HCT116 (cell line): Measurements from ENCODE around the gene ACLY. TPM values are rescaled to one million over a fixed set of nuclear protein-coding genes. Genes with fewer than 3 reads are reported as not detected.

ENCODE experiments used
- ATAC-seq: fragments of 200-7000 bp; cut with Tn5 transposase; 2 replicates; pipeline ENCODE4 v1.9.1; 2020; ENCODE audit warnings: mild to moderate bottlenecking, moderate library complexity
- BruUV-seq: library from RNA; stranded (reverse); fragments of 400-500 nt; replicated peaks from 2 replicates; lab custom pipeline; 2021; lab: Mats Ljungman, UMichigan
- CTCF ChIA-PET: fragments of 300-600 bp; sonication (Branson Sonifier 250); formaldehyde crosslinking; loops from one replicate; lab custom pipeline; 2021; ENCODE audit warnings: antibody characterized with exemption; lab: Charles Lee
- POLR2A ChIA-PET: fragments of 300-600, 350-600 bp; sonication (Branson Sonifier 250); formaldehyde crosslinking; loops from one replicate; lab custom pipeline; 2021; ENCODE audit warnings: antibody characterized with exemption; lab: Charles Lee
- RAD21 ChIA-PET, 2 experiments: fragments of 300-600 bp; sonication (Branson Sonifier 250); formaldehyde crosslinking; loops; one replicate each; lab custom pipeline; 2023; ENCODE audit warnings: low total read pairs in 2 of 2; ENCODE audit not compliant: uncharacterized antibody in 2 of 2, unreplicated experiment in 2 of 2, low non-redundant PET in 1 of 2; lab: Charles Lee
- DNase-seq: peaks from one replicate; pipeline ENCODE4 v3.0.0-alpha.2; 2010; ENCODE audit warnings: low read depth, low spot score
- H2AFZ ChIP-seq: fragments of 200-600 bp; shearing (Covaris generic), sonication (generic); 2 replicates; pipeline ENCODE4 v1.6.1; 2017; ENCODE audit warnings: low read depth, mixed run types, mixed read lengths, antibody characterized with exemption, low read length; ENCODE audit not compliant: poor library complexity, severe bottlenecking
- H3K27ac ChIP-seq: 2 replicates; pipeline ENCODE4 v1.5.1; 2012; ENCODE audit warnings: low read depth, low read length
- H3K27me3 ChIP-seq: fragments of 200-600 bp; sonication (generic); 2 replicates; pipeline ENCODE4 v1.6.1; 2016; ENCODE audit warnings: mixed run types, low read length, mixed read lengths; ENCODE audit not compliant: insufficient read depth
- H3K36me3 ChIP-seq, 2 experiments: fragments of 200-500 bp in 1 of 2; fragments of 200-600 bp in 1 of 2; sonication (Bioruptor generic) in 1 of 2; sonication (generic) in 1 of 2; 2 replicates each; pipeline versions ENCODE4 v1.5.1 to v1.6.1; 2014 to 2016; ENCODE audit warnings: low read length in 2 of 2, inconsistent platforms in 1 of 2, mixed read lengths in 1 of 2, mixed run types in 1 of 2; ENCODE audit not compliant: insufficient read depth in 2 of 2, control insufficient read depth in 1 of 2
- H3K4me1 ChIP-seq, 2 experiments: fragments of 200-600 bp in 1 of 2; sonication (generic) in 1 of 2; 2 replicates each; pipeline versions ENCODE4 v1.5.1 to v1.6.1; 2012 to 2017; ENCODE audit warnings: low read length in 2 of 2, inconsistent platforms in 1 of 2, mild to moderate bottlenecking in 1 of 2, mixed read lengths in 1 of 2, mixed run types in 1 of 2, moderate library complexity in 1 of 2; ENCODE audit not compliant: insufficient read depth in 2 of 2, control insufficient read depth in 1 of 2
- H3K4me2 ChIP-seq: fragments of 200-600 bp; sonication (generic); 2 replicates; pipeline ENCODE4 v1.6.1; 2017; ENCODE audit warnings: mixed run types, low read length, mixed read lengths
- H3K4me3 ChIP-seq, 2 experiments: fragments of 200-600 bp in 1 of 2; sonication (generic) in 1 of 2; replicated peaks in 1 of 2; 2 replicates each; pipeline ENCODE4 v1.5.1; 2011 to 2016; ENCODE audit warnings: low read length in 2 of 2, control low read depth in 1 of 2, low read depth in 1 of 2, mild to moderate bottlenecking in 1 of 2, mixed read lengths in 1 of 2, mixed run types in 1 of 2
- H3K79me2 ChIP-seq: fragments of 200-600 bp; sonication (generic); 2 replicates; pipeline ENCODE4 v1.6.1; 2017; ENCODE audit warnings: mild to moderate bottlenecking, mixed run types, low read length, moderate library complexity, mixed read lengths; ENCODE audit not compliant: insufficient read depth
- H3K9ac ChIP-seq: fragments of 200-600 bp; sonication (generic); 2 replicates; pipeline ENCODE4 v1.6.1; 2016; ENCODE audit warnings: low read length, mixed read lengths
- H3K9me2 ChIP-seq: fragments of 200-600 bp; sonication (generic), shearing (Covaris generic); 2 replicates; pipeline ENCODE4 v1.6.1; 2017; ENCODE audit warnings: mixed run types, mild to moderate bottlenecking, moderate library complexity; ENCODE audit not compliant: insufficient read depth
- H3K9me3 ChIP-seq, 2 experiments: fragments of 200-500 bp in 1 of 2; fragments of 200-600 bp in 1 of 2; sonication (Bioruptor generic) in 1 of 2; sonication (generic) in 1 of 2; 2 replicates each; pipeline ENCODE4 v1.6.1; 2014 to 2017; ENCODE audit warnings: low read length in 2 of 2, mixed read lengths in 2 of 2, inconsistent platforms in 1 of 2, low read depth in 1 of 2, mild to moderate bottlenecking in 1 of 2, mixed run types in 1 of 2, moderate library complexity in 1 of 2; ENCODE audit not compliant: control insufficient read depth in 1 of 2, insufficient read depth in 1 of 2
- H4K20me1 ChIP-seq: fragments of 200-600 bp; sonication (generic), shearing (Covaris generic); 2 replicates; pipeline ENCODE4 v1.6.1; 2017; ENCODE audit warnings: mixed run types, mild to moderate bottlenecking, moderate library complexity; ENCODE audit not compliant: insufficient read depth
- CBX3 ChIP-seq: IDR thresholded peaks from 2 replicates; pipeline ENCODE4 v1.6.1; 2012; ENCODE audit warnings: low read depth
- CEBPB ChIP-seq: IDR thresholded peaks from 2 replicates; pipeline ENCODE4 v1.6.1; 2012; ENCODE audit warnings: low read depth
- EZH2 ChIP-seq: fragments of 200-600 bp; sonication (generic); IDR thresholded peaks from 2 replicates; pipeline ENCODE4 v1.6.1; 2017; ENCODE audit warnings: antibody characterized with exemption, mixed run types
- EZH2phosphoT487 ChIP-seq: fragments of 200-600 bp; IDR thresholded peaks from 2 replicates; pipeline ENCODE4 v1.6.1; 2018; ENCODE audit warnings: antibody characterized with exemption, borderline replicate concordance
- FOSL1 ChIP-seq: IDR thresholded peaks from 2 replicates; pipeline ENCODE4 v1.6.1; 2012; ENCODE audit warnings: low read depth
- JUND ChIP-seq: IDR thresholded peaks from 2 replicates; pipeline ENCODE4 v1.6.1; 2012
- POLR2AphosphoS5 ChIP-seq: IDR thresholded peaks from 2 replicates; pipeline ENCODE4 v1.6.1; 2011; ENCODE audit warnings: mild to moderate bottlenecking, low read depth, low read length, moderate library complexity
- RAD21 ChIP-seq: IDR thresholded peaks from 2 replicates; pipeline ENCODE4 v1.6.1; 2012; ENCODE audit warnings: low read depth, mild to moderate bottlenecking
- SP1 ChIP-seq: IDR thresholded peaks from 2 replicates; pipeline ENCODE4 v1.6.1; 2012; ENCODE audit warnings: low read depth
- ZFX ChIP-seq: fragments of 450-650 bp; IDR thresholded peaks from 2 replicates; pipeline ENCODE4 v1.6.1; 2017
- ZNF274 ChIP-seq: fragments of 200-500 bp; sonication (Bioruptor generic); IDR thresholded peaks from 2 replicates; pipeline ENCODE4 v1.6.1; 2014; ENCODE audit warnings: mild to moderate bottlenecking, low read depth, low read length, inconsistent platforms
- intact Hi-C: fragments of 100-400 bp; cut with micrococcal nuclease; formaldehyde crosslinking; loops from 2 replicates; pipeline ENCODE4 v1.10.0; 2022
- total RNA-seq: library from RNA; stranded (reverse); gene quantifications from one replicate; pipeline ENCODE4 v1.2.1, GENCODE V29; 2021; ENCODE audit not compliant: unreplicated experiment
- TF ChIP-seq, protein P1 (sequence below), 3 experiments: fragments of 200-600 bp in 1 of 3; sonication (generic) in 1 of 3; IDR thresholded peaks in 2 of 3; conservative IDR thresholded peaks in 1 of 3; 2 replicates each; pipeline ENCODE4 v1.5.1; 2012 to 2017; ENCODE audit warnings: low read depth in 2 of 3, low read length in 2 of 3, antibody characterized with exemption in 1 of 3, borderline replicate concordance in 1 of 3, control low read depth in 1 of 3, mild to moderate bottlenecking in 1 of 3, mixed read lengths in 1 of 3, mixed run types in 1 of 3, moderate library complexity in 1 of 3; ENCODE audit not compliant: insufficient read depth in 1 of 3
- TF ChIP-seq, protein P2 (sequence below): IDR thresholded peaks from 2 replicates; pipeline ENCODE4 v1.6.1; 2012
- TF ChIP-seq, protein P3 (sequence below): IDR thresholded peaks from 2 replicates; pipeline ENCODE4 v1.6.1; 2011; ENCODE audit warnings: mild to moderate bottlenecking, low read length, moderate library complexity; ENCODE audit not compliant: insufficient replicate concordance; ENCODE audit errors: extremely low read depth

The ACLY gene
- total RNA-seq, 1 experiment from 2014 or later = 222 TPM

DNA sequence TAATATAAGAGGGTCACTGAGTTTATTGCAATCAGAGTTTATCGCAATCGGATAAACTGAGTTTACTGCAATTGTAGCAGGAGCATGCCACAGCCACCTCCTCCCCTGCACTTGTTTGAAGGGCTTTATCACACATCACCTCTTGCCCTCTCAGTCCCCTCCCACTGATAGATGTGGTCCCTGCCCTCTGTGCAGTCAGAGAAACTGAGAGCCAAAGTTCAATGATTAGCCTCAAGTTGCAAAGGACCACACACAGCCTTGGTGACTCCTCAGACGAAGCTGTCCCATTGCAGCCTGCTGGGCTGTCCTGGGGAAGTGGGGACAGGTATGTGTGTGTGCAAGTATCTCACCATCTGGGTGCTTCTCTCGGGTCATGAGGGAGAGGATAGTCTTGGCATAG, 13.6 kb downstream of the ACLY start:
- no peak for ATAC-seq
- H4K20me1 ChIP-seq = no peaks in the 10 kb centered on the region
- H3K9me2 ChIP-seq = no peaks in the 10 kb centered on the region

DNA sequence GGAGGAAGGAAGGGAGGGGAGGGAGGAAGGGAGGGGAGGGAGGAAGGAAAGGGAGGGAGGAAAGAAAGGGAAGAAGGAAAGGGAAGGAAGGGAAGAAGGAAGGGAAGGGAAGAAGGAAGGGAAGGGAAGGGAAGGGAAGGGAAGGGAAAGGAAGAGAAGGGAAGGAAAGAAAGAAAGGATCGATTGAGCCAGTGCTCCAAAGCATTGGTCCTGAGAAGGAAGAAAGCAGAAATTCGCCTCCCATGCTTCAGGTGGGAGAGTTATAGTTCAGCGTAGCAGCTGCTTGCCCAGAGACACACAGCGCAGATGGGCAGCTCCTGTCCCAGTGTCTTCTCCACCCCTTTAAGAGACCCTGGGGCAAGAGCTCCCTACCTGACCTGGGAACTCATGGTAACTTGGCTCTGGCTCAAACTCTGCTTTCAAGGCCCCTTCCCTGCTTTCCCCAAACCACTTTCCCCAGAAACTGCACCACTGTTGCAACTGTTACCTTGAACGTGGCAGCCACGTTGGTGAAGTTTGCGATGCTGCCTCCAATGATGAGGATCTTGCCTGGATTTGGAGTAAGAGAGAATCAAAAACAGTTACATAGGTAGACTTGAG, 14.4 kb downstream of the ACLY start:
- Histone ChIP-seq H3K27me3 (no peaks in the 10 kb centered on the region), H3K9me3 (no peaks in the 10 kb centered on the region), H3K4me3 (no peak overlapping the region), H3K4me2 (no peak overlapping the region), H3K9me2 (no peaks in the 10 kb centered on the region), H2AFZ (no peak overlapping the region), H4K20me1 (no peaks in the 10 kb centered on the region), H3K27ac (no peak overlapping the region), H3K36me3 (peaks cover 51 to 63% of the 10 kb centered on the region in 2 experiments), H3K79me2 (no peaks in the 10 kb centered on the region), H3K4me1 (peaks cover 0 to 12% of the 10 kb centered on the region in 2 experiments; a peak in 2 of 4 replicates), H3K9ac (no peak overlapping the region)
- intact Hi-C loops = no loop called here
- no peak for ATAC-seq
- no TSS peak for BruUV-seq
- DNase-seq = no peak
- ChIA-PET POLR2A (no interaction called here), RAD21 (no interaction called here), CTCF (no interaction called here)
- TF ChIP-seq CBX3 (no peak), EZH2 (no peak), FOSL1 (no peak), ZFX (no peak), EZH2phosphoT487 (no peak), SP1 (no peak), JUND (no peak), ZNF274 (no peak), CEBPB (no peak), RAD21 (no peak), POLR2AphosphoS5 (no peak)
- TF ChIP-seq, protein P1, sequence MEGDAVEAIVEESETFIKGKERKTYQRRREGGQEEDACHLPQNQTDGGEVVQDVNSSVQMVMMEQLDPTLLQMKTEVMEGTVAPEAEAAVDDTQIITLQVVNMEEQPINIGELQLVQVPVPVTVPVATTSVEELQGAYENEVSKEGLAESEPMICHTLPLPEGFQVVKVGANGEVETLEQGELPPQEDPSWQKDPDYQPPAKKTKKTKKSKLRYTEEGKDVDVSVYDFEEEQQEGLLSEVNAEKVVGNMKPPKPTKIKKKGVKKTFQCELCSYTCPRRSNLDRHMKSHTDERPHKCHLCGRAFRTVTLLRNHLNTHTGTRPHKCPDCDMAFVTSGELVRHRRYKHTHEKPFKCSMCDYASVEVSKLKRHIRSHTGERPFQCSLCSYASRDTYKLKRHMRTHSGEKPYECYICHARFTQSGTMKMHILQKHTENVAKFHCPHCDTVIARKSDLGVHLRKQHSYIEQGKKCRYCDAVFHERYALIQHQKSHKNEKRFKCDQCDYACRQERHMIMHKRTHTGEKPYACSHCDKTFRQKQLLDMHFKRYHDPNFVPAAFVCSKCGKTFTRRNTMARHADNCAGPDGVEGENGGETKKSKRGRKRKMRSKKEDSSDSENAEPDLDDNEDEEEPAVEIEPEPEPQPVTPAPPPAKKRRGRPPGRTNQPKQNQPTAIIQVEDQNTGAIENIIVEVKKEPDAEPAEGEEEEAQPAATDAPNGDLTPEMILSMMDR (IDR thresholded peaks at IDR 0.05 in 2 of 3, conservative IDR thresholded peaks at IDR 0.05 in 1 of 3; ENCODE audit: borderline replicate concordance in 1 of 3, insufficient read depth in 1 of 3, low read depth in 2 of 3, low read length in 2 of 3) = no peak
- TF ChIP-seq, protein P2, sequence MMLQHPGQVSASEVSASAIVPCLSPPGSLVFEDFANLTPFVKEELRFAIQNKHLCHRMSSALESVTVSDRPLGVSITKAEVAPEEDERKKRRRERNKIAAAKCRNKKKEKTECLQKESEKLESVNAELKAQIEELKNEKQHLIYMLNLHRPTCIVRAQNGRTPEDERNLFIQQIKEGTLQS = no peak

More for the DNA sequence above, 13.6 kb downstream of the ACLY start:
- BruUV-seq = no TSS peak
- Histone ChIP-seq H3K27ac (no peak overlapping the region), H3K9ac (no peak overlapping the region), H3K27me3 (no peaks in the 10 kb centered on the region), H3K79me2 (0 out of 2 replicates have a peak, but pooled peaks cover 4% of the 10 kb centered on the region), H3K9me3 (no peaks in the 10 kb centered on the region), H2AFZ (no peak overlapping the region), H3K4me3 (no peak overlapping the region), H3K4me2 (no peak overlapping the region), H3K36me3 (peaks cover 56 to 71% of the 10 kb centered on the region in 2 experiments), H3K4me1 (peaks cover 0 to 12% of the 10 kb centered on the region in 2 experiments; a peak in 2 of 4 replicates)
- CTCF ChIA-PET = no interaction called here
- DNase-seq = no peak
- RAD21 ChIA-PET = no interaction called here
- TF ChIP-seq SP1 (no peak), RAD21 (no peak), ZNF274 (no peak)
- TF ChIP-seq, protein P2 = no peak
- TF ChIP-seq, protein P3, sequence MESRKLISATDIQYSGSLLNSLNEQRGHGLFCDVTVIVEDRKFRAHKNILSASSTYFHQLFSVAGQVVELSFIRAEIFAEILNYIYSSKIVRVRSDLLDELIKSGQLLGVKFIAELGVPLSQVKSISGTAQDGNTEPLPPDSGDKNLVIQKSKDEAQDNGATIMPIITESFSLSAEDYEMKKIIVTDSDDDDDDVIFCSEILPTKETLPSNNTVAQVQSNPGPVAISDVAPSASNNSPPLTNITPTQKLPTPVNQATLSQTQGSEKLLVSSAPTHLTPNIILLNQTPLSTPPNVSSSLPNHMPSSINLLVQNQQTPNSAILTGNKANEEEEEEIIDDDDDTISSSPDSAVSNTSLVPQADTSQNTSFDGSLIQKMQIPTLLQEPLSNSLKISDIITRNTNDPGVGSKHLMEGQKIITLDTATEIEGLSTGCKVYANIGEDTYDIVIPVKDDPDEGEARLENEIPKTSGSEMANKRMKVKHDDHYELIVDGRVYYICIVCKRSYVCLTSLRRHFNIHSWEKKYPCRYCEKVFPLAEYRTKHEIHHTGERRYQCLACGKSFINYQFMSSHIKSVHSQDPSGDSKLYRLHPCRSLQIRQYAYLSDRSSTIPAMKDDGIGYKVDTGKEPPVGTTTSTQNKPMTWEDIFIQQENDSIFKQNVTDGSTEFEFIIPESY = no peak
- intact Hi-C loops = no loop called here
- POLR2A ChIA-PET = no interaction called here
